WTC11 (cell line): ENCODE measurements around the gene FURIN. TPM values are rescaled to one million over a fixed set of nuclear protein-coding genes. Genes with fewer than 3 reads are reported as not detected.
"Not testable (repeated sequence)": the region's sequence is repeated elsewhere in the genome, so short reads cannot be mapped to it uniquely, and the experiment has no call there.

ENCODE experiments used
- ATAC-seq: fragments of 200-7000 bp; cut with Tn5 transposase; 2 replicates; pipeline ENCODE4 v1.10.0; 2021; ENCODE audit warnings: mild to moderate bottlenecking, moderate library complexity
- CTCF ChIA-PET: fragments of 300-600 bp; sonication (Branson Sonifier 250); formaldehyde crosslinking; loops from one replicate; lab custom pipeline; 2021; ENCODE audit warnings: antibody characterized with exemption; lab: Charles Lee
- POLR2A ChIA-PET: fragments of 350-600 bp; sonication (Branson Sonifier 250); formaldehyde crosslinking; loops from one replicate; lab custom pipeline; 2021; ENCODE audit warnings: antibody characterized with exemption; lab: Charles Lee
- DNase-seq: peaks from one replicate; pipeline ENCODE4 v3.0.0; 2021; ENCODE audit warnings: low spot score
- H3K27ac Mint-ChIP-seq: 2 replicates; pipeline ENCODE4 v1.8.0; 2021; ENCODE audit warnings: mixed read lengths
- H3K27me3 Mint-ChIP-seq: 2 replicates; pipeline ENCODE4 v1.8.0; 2021; ENCODE audit warnings: low read depth, mild to moderate bottlenecking, moderate library complexity, mixed read lengths
- H3K36me3 Mint-ChIP-seq: 2 replicates; pipeline ENCODE4 v1.8.0; 2021; ENCODE audit warnings: mixed read lengths
- H3K4me1 Mint-ChIP-seq: 2 replicates; pipeline ENCODE4 v1.8.0; 2022; ENCODE audit warnings: mixed read lengths
- H3K4me3 Mint-ChIP-seq: 2 replicates; pipeline ENCODE4 v1.8.0; 2021; ENCODE audit warnings: mild to moderate bottlenecking, moderate library complexity, mixed read lengths
- H3K9me3 Mint-ChIP-seq: 2 replicates; pipeline ENCODE4 v1.8.0; 2021; ENCODE audit warnings: mixed read lengths
- CBFB ChIP-seq: sonication (generic); formaldehyde crosslinking; IDR thresholded peaks from 2 replicates; pipeline ENCODE4 v1.8.1; 2022; ENCODE audit warnings: mild to moderate bottlenecking, low read depth, missing genetic modification reagents
- E2F5 ChIP-seq: sonication (generic); formaldehyde crosslinking; IDR thresholded peaks from 2 replicates; pipeline ENCODE4 v1.8.1; 2022; ENCODE audit warnings: mild to moderate bottlenecking, moderate library complexity, missing genetic modification reagents
- FOXP1 ChIP-seq: sonication (generic); formaldehyde crosslinking; IDR thresholded peaks from 2 replicates; pipeline ENCODE4 v1.8.0; 2022; ENCODE audit warnings: missing genetic modification reagents, mild to moderate bottlenecking, moderate library complexity, borderline replicate concordance
- GABPB1 ChIP-seq: sonication (generic); formaldehyde crosslinking; IDR thresholded peaks from 2 replicates; pipeline ENCODE4 v1.8.1; 2023; ENCODE audit warnings: mild to moderate bottlenecking, missing genetic modification reagents
- NFYB ChIP-seq: sonication (generic); formaldehyde crosslinking; conservative IDR thresholded peaks from 2 replicates; pipeline ENCODE4 v1.8.0; 2022; ENCODE audit warnings: low read depth, missing genetic modification reagents
- NR3C1 ChIP-seq: sonication (generic); formaldehyde crosslinking; conservative IDR thresholded peaks from 2 replicates; pipeline ENCODE4 v1.8.1; 2023; ENCODE audit warnings: low read depth, mild to moderate bottlenecking, missing genetic modification reagents
- PRRX2 ChIP-seq: fragments of 250-450 bp; sonication (Bioruptor Pico); IDR thresholded peaks from 2 replicates; pipeline ENCODE4 v1.8.0; 2021; ENCODE audit warnings: mild to moderate bottlenecking
- RELA ChIP-seq: sonication (generic); formaldehyde crosslinking; IDR thresholded peaks from 2 replicates; pipeline ENCODE4 v1.8.1; 2022; ENCODE audit warnings: missing genetic modification reagents, mild to moderate bottlenecking, borderline replicate concordance
- SMAD4 ChIP-seq: sonication (generic); formaldehyde crosslinking; IDR thresholded peaks from 2 replicates; pipeline ENCODE4 v1.8.0; 2022; ENCODE audit warnings: mild to moderate bottlenecking, missing genetic modification reagents
- SP1 ChIP-seq: sonication (generic); formaldehyde crosslinking; conservative IDR thresholded peaks from 2 replicates; pipeline ENCODE4 v1.8.1; 2022; ENCODE audit warnings: missing genetic modification reagents
- STAT6 ChIP-seq: sonication (generic); formaldehyde crosslinking; conservative IDR thresholded peaks from 2 replicates; pipeline ENCODE4 v1.8.1; 2023; ENCODE audit warnings: mild to moderate bottlenecking, low read depth, missing genetic modification reagents, moderate library complexity
- TEAD1 ChIP-seq: sonication (generic); formaldehyde crosslinking; IDR thresholded peaks from 2 replicates; pipeline ENCODE4 v1.8.0; 2022; ENCODE audit warnings: mild to moderate bottlenecking, missing genetic modification reagents
- ZBTB43 ChIP-seq: sonication (generic); formaldehyde crosslinking; IDR thresholded peaks from 2 replicates; pipeline ENCODE4 v1.8.1; 2023; ENCODE audit warnings: mild to moderate bottlenecking, missing genetic modification reagents
- ZNF121 ChIP-seq: sonication (generic); formaldehyde crosslinking; IDR thresholded peaks from 2 replicates; pipeline ENCODE4 v1.8.0; 2023; ENCODE audit warnings: missing genetic modification reagents
- ZNF138 ChIP-seq: sonication (generic); formaldehyde crosslinking; conservative IDR thresholded peaks from 2 replicates; pipeline ENCODE4 v1.8.1; 2022; ENCODE audit warnings: mild to moderate bottlenecking, moderate library complexity, missing genetic modification reagents
- total RNA-seq: library from RNA; stranded (reverse); gene quantifications from 3 replicates; pipeline ENCODE4 v1.2.3, GENCODE V29; 2021
- TF ChIP-seq, protein P1 (sequence below): fragments of 250-450 bp; sonication (Bioruptor Pico); IDR thresholded peaks from 2 replicates; pipeline ENCODE4 v1.9.0; 2021; ENCODE audit warnings: mild to moderate bottlenecking, borderline replicate concordance

The FURIN gene
- total RNA-seq, 1 experiment from 2014 or later, result 46.3 TPM

GRCh38 chr15:90873998-90874605 lies 5.7 kb downstream of the FURIN start:
- TF ChIP-seq ZNF121 (CRISPR knock-in tag), result peak; percentile 97
- 0 out of 2 replicates have a peak, but pooled peaks have one; percentile 32 for TF ChIP-seq SP1 (CRISPR knock-in tag)
- TF ChIP-seq GABPB1 (CRISPR knock-in tag), result peak; percentile 94
- TF ChIP-seq E2F5, result no peak
- TF ChIP-seq FOXP1 (CRISPR knock-in tag), result peak; percentile 51; the same call in 1 of the 2 replicates
- peak; percentile 36 for ATAC-seq
- H3K36me3 Mint-ChIP-seq, result peaks cover 25% of the 10 kb centered on the region; the same call in 1 of the 2 replicates
- ChIA-PET POLR2A (no interaction called here), CTCF (interaction anchor here (0.8 to 2.6 kb wide), 6 partner anchors 11 to 159 kb away, joined by 3 to 14 read pairs (median 4); partner anchors contain the start of genes FES and HDDC3)
- no peaks in the 10 kb centered on the region for H3K27me3 Mint-ChIP-seq
- H3K4me1 Mint-ChIP-seq, result peaks cover 43% of the 10 kb centered on the region
- peak; percentile 53 for DNase-seq
- H3K27ac Mint-ChIP-seq, result peak overlapping the region; percentile 71
- H3K9me3 Mint-ChIP-seq, result no peaks in the 10 kb centered on the region
- peak overlapping the region; percentile 1; the same call in 1 of the 2 replicates for H3K4me3 Mint-ChIP-seq

DNA sequence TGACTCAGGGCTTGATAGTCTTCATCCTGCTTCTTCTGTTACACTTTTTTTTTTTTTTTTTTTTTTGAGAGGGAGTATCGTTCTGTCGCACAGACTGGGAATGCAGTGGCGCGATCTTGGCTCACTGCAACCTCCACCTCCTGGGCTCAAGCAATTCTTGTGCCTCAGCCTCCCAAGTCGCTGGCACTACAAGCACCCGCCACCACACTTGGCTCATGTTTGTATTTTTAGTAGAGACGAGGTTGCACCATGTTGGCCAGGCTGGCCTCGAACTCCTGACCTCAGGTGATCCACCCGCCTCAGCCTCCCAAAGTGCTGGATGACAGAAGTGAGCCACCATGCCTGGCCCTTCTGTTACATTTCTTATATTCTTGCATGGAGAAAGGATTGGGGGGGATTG lies 6.6 kb downstream of the FURIN start:
- H3K27ac Mint-ChIP-seq, result 0 out of 2 replicates have a peak overlapping the region, but pooled peaks have one; percentile 15
- H3K27me3 Mint-ChIP-seq, POLR2A ChIA-PET, DNase-seq, H3K4me3 Mint-ChIP-seq, ATAC-seq, H3K9me3 Mint-ChIP-seq: not testable (repeated sequence)
- peaks cover 34% of the 10 kb centered on the region for H3K4me1 Mint-ChIP-seq
- H3K36me3 Mint-ChIP-seq, result peaks cover 32% of the 10 kb centered on the region; the same call in 1 of the 2 replicates
- CTCF ChIA-PET, result interaction anchor here (2.6 kb wide), 1 partner anchor 56 kb away, joined by 9 read pairs; no protein-coding TSS in a partner anchor

GRCh38 chr15:90875549-90875981 lies 7.2 kb downstream of the FURIN start:
- H3K27ac Mint-ChIP-seq, result no peak overlapping the region
- TF ChIP-seq NR3C1 (CRISPR knock-in tag), result no peak
- TF ChIP-seq SMAD4 (CRISPR knock-in tag), result no peak
- no peak for TF ChIP-seq SP1 (CRISPR knock-in tag)
- TF ChIP-seq PRRX2 (CRISPR knock-in tag), result no peak
- TF ChIP-seq CBFB (CRISPR knock-in tag), result no peak
- no peak for TF ChIP-seq RELA (CRISPR knock-in tag)
- TF ChIP-seq STAT6, result no peak
- no peak for TF ChIP-seq ZNF138 (CRISPR knock-in tag)
- TF ChIP-seq, protein P1, sequence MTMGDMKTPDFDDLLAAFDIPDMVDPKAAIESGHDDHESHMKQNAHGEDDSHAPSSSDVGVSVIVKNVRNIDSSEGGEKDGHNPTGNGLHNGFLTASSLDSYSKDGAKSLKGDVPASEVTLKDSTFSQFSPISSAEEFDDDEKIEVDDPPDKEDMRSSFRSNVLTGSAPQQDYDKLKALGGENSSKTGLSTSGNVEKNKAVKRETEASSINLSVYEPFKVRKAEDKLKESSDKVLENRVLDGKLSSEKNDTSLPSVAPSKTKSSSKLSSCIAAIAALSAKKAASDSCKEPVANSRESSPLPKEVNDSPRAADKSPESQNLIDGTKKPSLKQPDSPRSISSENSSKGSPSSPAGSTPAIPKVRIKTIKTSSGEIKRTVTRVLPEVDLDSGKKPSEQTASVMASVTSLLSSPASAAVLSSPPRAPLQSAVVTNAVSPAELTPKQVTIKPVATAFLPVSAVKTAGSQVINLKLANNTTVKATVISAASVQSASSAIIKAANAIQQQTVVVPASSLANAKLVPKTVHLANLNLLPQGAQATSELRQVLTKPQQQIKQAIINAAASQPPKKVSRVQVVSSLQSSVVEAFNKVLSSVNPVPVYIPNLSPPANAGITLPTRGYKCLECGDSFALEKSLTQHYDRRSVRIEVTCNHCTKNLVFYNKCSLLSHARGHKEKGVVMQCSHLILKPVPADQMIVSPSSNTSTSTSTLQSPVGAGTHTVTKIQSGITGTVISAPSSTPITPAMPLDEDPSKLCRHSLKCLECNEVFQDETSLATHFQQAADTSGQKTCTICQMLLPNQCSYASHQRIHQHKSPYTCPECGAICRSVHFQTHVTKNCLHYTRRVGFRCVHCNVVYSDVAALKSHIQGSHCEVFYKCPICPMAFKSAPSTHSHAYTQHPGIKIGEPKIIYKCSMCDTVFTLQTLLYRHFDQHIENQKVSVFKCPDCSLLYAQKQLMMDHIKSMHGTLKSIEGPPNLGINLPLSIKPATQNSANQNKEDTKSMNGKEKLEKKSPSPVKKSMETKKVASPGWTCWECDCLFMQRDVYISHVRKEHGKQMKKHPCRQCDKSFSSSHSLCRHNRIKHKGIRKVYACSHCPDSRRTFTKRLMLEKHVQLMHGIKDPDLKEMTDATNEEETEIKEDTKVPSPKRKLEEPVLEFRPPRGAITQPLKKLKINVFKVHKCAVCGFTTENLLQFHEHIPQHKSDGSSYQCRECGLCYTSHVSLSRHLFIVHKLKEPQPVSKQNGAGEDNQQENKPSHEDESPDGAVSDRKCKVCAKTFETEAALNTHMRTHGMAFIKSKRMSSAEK (CRISPR knock-in tag), result no peak
- no peak for TF ChIP-seq TEAD1 (CRISPR knock-in tag)
- no peak for TF ChIP-seq ZBTB43 (CRISPR knock-in tag)
- no peak for TF ChIP-seq NFYB (CRISPR knock-in tag)
- TF ChIP-seq, all 79 proteins: peak for 0
- peaks cover 32% of the 10 kb centered on the region; the same call in 1 of the 2 replicates for H3K36me3 Mint-ChIP-seq
- no peak overlapping the region for H3K4me3 Mint-ChIP-seq
- H3K27me3 Mint-ChIP-seq, result no peaks in the 10 kb centered on the region
- no peak for ATAC-seq
- CTCF ChIA-PET, result no interaction called here
- POLR2A ChIA-PET, result no interaction called here
- no peaks in the 10 kb centered on the region for H3K9me3 Mint-ChIP-seq
- peaks cover 29% of the 10 kb centered on the region for H3K4me1 Mint-ChIP-seq
- no peak for DNase-seq
